Measurements from ENCODE around the gene RALBP1. TPM values are rescaled to one million over a fixed set of nuclear protein-coding genes. Genes with fewer than 3 reads are reported as not detected.
"Not testable (repeated sequence)": the region's sequence is repeated elsewhere in the genome, so short reads cannot be mapped to it uniquely, and the experiment has no call there.

Gene RALBP1
- total RNA-seq, 1 donor from 2014 or later: 42.2 TPM

DNA sequence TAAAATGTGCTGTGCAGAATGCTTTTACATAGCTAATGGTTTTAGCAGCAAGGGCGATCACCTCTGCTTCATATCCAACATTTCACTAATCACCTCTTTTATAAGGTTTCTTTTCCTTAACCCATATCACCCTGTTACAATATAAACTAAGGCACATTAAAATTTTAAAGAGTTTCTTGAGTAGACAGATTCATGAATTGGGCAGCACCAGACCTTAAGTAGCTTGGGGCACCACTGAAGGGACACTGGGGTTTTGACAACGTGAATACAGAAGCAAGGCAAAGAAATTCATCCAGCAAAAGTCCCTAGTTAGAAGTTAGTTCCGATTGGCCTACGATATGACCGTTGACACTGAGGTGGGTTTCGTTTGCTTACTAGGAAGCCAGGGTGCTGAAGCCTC lies 44.0 kb upstream of the RALBP1 start:
- Mint-ChIP-seq H3K36me3 (ENCODE audit: insufficient read depth) (no peaks in the 10 kb centered on the region), H3K27ac (no peak overlapping the region), H3K4me3 (ENCODE audit: low read depth) (no peak overlapping the region), H3K9me3 (ENCODE audit: low read depth) (peaks cover 9% of the 10 kb centered on the region), H3K4me1 (ENCODE audit: low read depth) (no peaks in the 10 kb centered on the region), H3K27me3 (no peaks in the 10 kb centered on the region)
- no peak for TF ChIP-seq CTCF (IDR thresholded peaks at IDR 0.05; ENCODE audit: unreplicated experiment)
- DNase-seq (ENCODE audit: low spot score, unreplicated experiment): no peak

DNA sequence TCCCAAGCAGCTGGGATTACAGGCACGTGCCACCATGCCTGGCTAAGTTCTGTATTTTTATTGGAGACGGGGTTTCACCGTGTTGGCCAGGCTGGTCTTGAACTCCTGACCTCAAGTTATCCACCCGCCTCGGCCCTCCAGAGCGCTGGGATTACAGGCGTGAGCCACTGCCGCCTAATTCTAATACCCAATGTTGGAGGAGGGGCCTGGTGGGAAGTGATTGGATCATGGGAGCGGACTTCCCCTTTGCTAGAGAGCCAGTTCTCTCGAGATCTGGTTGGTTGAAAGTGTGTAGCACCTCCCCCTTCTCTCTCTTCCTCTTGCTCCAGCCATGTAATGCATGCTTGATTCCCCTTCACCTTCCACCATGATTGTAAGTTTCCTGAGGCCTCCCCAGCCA lies 42.2 kb upstream of the RALBP1 start:
- not testable (repeated sequence) for H3K9me3 Mint-ChIP-seq (ENCODE audit: low read depth); DNase-seq (ENCODE audit: low spot score, unreplicated experiment); H3K36me3 Mint-ChIP-seq (ENCODE audit: insufficient read depth); H3K27me3 Mint-ChIP-seq; H3K4me3 Mint-ChIP-seq (ENCODE audit: low read depth); H3K4me1 Mint-ChIP-seq (ENCODE audit: low read depth)
- H3K27ac Mint-ChIP-seq: peak overlapping the region; percentile 16

GRCh38 chr18:9433671-9434121 lies 41.6 kb upstream of the RALBP1 start:
- no peaks in the 10 kb centered on the region for H3K27me3 Mint-ChIP-seq
- no peak for TF ChIP-seq CTCF (IDR thresholded peaks at IDR 0.05; ENCODE audit: unreplicated experiment)
- H3K4me1 Mint-ChIP-seq (ENCODE audit: low read depth): no peaks in the 10 kb centered on the region
- no peaks in the 10 kb centered on the region for H3K36me3 Mint-ChIP-seq (ENCODE audit: insufficient read depth)
- no peak overlapping the region for H3K27ac Mint-ChIP-seq
- peaks cover 9% of the 10 kb centered on the region for H3K9me3 Mint-ChIP-seq (ENCODE audit: low read depth)
- DNase-seq (ENCODE audit: low spot score, unreplicated experiment): no peak
- no peak overlapping the region for H3K4me3 Mint-ChIP-seq (ENCODE audit: low read depth)

DNA sequence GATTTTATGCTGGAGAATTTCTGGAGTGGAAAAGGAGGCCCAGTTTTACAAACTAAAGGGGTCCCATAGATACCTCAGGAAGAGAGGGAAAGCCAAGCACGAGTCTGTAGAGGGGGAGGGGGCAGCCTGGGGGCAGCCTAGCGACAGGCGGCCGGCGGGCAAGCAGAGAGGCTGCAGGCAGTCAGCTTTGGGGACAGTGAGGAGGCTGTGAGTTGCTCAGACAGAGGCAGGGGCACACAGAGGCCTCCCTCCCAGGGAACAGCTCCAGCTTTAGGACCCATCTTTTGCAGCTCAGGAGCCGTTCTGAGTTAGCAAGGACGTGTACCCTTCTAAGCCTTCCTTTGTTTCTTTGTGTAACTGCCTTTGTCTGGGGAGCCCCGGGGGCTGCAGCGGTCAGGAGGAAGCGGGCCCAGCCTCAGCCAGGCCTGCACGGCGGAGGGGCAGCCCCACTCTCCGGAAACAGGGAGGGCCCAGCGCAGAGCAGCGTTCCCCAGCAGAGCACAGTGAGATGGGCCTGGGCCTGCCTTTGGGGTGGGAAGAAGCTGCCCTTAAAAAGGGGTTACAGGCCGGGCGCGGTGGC lies 41.1 kb upstream of the RALBP1 start:
- no peak for TF ChIP-seq CTCF (IDR thresholded peaks at IDR 0.05; ENCODE audit: unreplicated experiment)
- Mint-ChIP-seq H3K4me1 (ENCODE audit: low read depth) (no peaks in the 10 kb centered on the region), H3K9me3 (ENCODE audit: low read depth) (peaks cover 9% of the 10 kb centered on the region), H3K4me3 (ENCODE audit: low read depth) (no peak overlapping the region), H3K27me3 (no peaks in the 10 kb centered on the region), H3K36me3 (ENCODE audit: insufficient read depth) (no peaks in the 10 kb centered on the region), H3K27ac (no peak overlapping the region)
- DNase-seq (ENCODE audit: low spot score, unreplicated experiment): no peak

GRCh38 chr18:9435041-9435440 lies 40.3 kb upstream of the RALBP1 start:
- Mint-ChIP-seq H3K4me3 (ENCODE audit: low read depth) (no peak overlapping the region), H3K27ac (no peak overlapping the region), H3K4me1 (ENCODE audit: low read depth) (no peaks in the 10 kb centered on the region), H3K9me3 (ENCODE audit: low read depth) (peaks cover 9% of the 10 kb centered on the region), H3K36me3 (ENCODE audit: insufficient read depth) (no peaks in the 10 kb centered on the region), H3K27me3 (no peaks in the 10 kb centered on the region)
- no peak for DNase-seq (ENCODE audit: low spot score, unreplicated experiment)
- no peak for TF ChIP-seq CTCF (IDR thresholded peaks at IDR 0.05; ENCODE audit: unreplicated experiment)

GRCh38 chr18:9436206-9436929 lies 38.9 kb upstream of the RALBP1 start:
- DNase-seq (ENCODE audit: low spot score, unreplicated experiment): no peak
- H3K9me3 Mint-ChIP-seq (ENCODE audit: low read depth): peaks cover 3% of the 10 kb centered on the region
- H3K27me3 Mint-ChIP-seq: no peaks in the 10 kb centered on the region
- H3K27ac Mint-ChIP-seq: no peak overlapping the region
- H3K4me3 Mint-ChIP-seq (ENCODE audit: low read depth): no peak overlapping the region
- H3K4me1 Mint-ChIP-seq (ENCODE audit: low read depth): no peaks in the 10 kb centered on the region
- no peaks in the 10 kb centered on the region for H3K36me3 Mint-ChIP-seq (ENCODE audit: insufficient read depth)
- no peak for TF ChIP-seq CTCF (IDR thresholded peaks at IDR 0.05; ENCODE audit: unreplicated experiment)

All from progenitor cell of endocrine pancreas (in vitro differentiated cells).